Keratinocyte (primary cell): ENCODE data around the gene OR2F1. TPM values are rescaled to one million over a fixed set of nuclear protein-coding genes. Genes with fewer than 3 reads are reported as not detected.

Source experiments
- DNase-seq: peaks from one replicate; pipeline ENCODE4 v3.0.0-alpha.2; 2011; ENCODE audit warnings: low read depth, missing footprints, low spot score
- FAIRE-seq: peaks from 2 replicates; lab custom pipeline; 2011; peaks lifted over from hg19 to GRCh38; lab: Jason Lieb, UNC
- H2AFZ ChIP-seq: 2 replicates; pipeline ENCODE4 v1.6.0; 2012; ENCODE audit warnings: low read length, control low read depth, inconsistent platforms; ENCODE audit not compliant: control insufficient read depth
- H3K27ac ChIP-seq: 2 replicates; pipeline ENCODE4 v1.5.1; 2011; ENCODE audit warnings: low read length; ENCODE audit not compliant: control insufficient read depth, insufficient read depth
- H3K27me3 ChIP-seq: 3 replicates; pipeline ENCODE4 v1.6.0; 2011; ENCODE audit warnings: low read length; ENCODE audit not compliant: control insufficient read depth, insufficient read depth; ENCODE audit errors: extremely low read depth
- H3K36me3 ChIP-seq, 2 experiments: 2 replicates in 1 of 2; 3 replicates in 1 of 2; pipeline ENCODE4 v1.5.1; 2011; ENCODE audit warnings: low read length in 2 of 2, mild to moderate bottlenecking in 1 of 2; ENCODE audit not compliant: control insufficient read depth in 2 of 2, insufficient read depth in 2 of 2; ENCODE audit errors: extremely low read depth in 1 of 2
- H3K4me1 ChIP-seq: 3 replicates; pipeline ENCODE4 v1.5.1; 2011; ENCODE audit warnings: low read length; ENCODE audit not compliant: control insufficient read depth, insufficient read depth; ENCODE audit errors: extremely low read depth
- H3K4me2 ChIP-seq: 3 replicates; pipeline ENCODE4 v1.6.0; 2011; ENCODE audit warnings: low read depth, low read length; ENCODE audit not compliant: control insufficient read depth, insufficient read depth; ENCODE audit errors: extremely low read depth
- H3K4me3 ChIP-seq, 3 experiments: fragments of 200-600 bp in 1 of 3; sonication (generic) in 1 of 3; 2 replicates in 2 of 3; 3 replicates in 1 of 3; pipeline ENCODE4 v1.5.1; 2011 to 2016; ENCODE audit warnings: low read length in 3 of 3, mild to moderate bottlenecking in 3 of 3, control low read depth in 2 of 3, inconsistent platforms in 1 of 3, low read depth in 1 of 3, mixed read lengths in 1 of 3, mixed run types in 1 of 3, moderate library complexity in 1 of 3; ENCODE audit not compliant: control insufficient read depth in 2 of 3, insufficient read depth in 2 of 3; ENCODE audit errors: extremely low read depth in 1 of 3
- H3K79me2 ChIP-seq: 2 replicates; pipeline ENCODE4 v1.6.0; 2012; ENCODE audit warnings: low read length; ENCODE audit not compliant: control insufficient read depth, insufficient read depth
- H3K9ac ChIP-seq: 3 replicates; pipeline ENCODE4 v1.6.0; 2011; ENCODE audit warnings: low read length; ENCODE audit not compliant: control insufficient read depth, insufficient read depth; ENCODE audit errors: extremely low read depth
- H3K9me1 ChIP-seq: 3 replicates; pipeline ENCODE4 v1.6.0; 2011; ENCODE audit warnings: low read length; ENCODE audit not compliant: control insufficient read depth, insufficient read depth; ENCODE audit errors: extremely low read depth
- H3K9me3 ChIP-seq: 2 replicates; pipeline ENCODE4 v1.5.1; 2012; ENCODE audit warnings: low read depth, low read length; ENCODE audit not compliant: control insufficient read depth
- H4K20me1 ChIP-seq: 3 replicates; pipeline ENCODE4 v1.6.0; 2011; ENCODE audit warnings: low read length; ENCODE audit not compliant: control insufficient read depth, insufficient read depth; ENCODE audit errors: extremely low read depth
- EZH2 ChIP-seq: IDR thresholded peaks from one replicate; pipeline ENCODE4 v1.6.1; 2012; ENCODE audit warnings: inconsistent platforms, mild to moderate bottlenecking, low read length, moderate library complexity
- dilution Hi-C: fragments of 300-500 bp; cut with MboI; formaldehyde crosslinking; loops from one replicate; pipeline ENCODE4 v1.7.0; 2020; ENCODE audit warnings: low sequenced_read_pairs; ENCODE audit not compliant: extremely low pct_ligation_motif_present
- polyA plus RNA-seq, 5 experiments: library from polyadenylated mRNA; depleted of rRNA in 3 of 5; stranded (reverse) in 3 of 5; stranded (forward) in 1 of 5; unstranded in 1 of 5; fragments of >200 nt; gene quantifications; 1 replicate in 1 of 5; 2 replicates in 3 of 5; 3 replicates in 1 of 5; pipeline versions ENCODE4 v1.2.1 to v1.2.3, GENCODE V29; 2011 to 2012; ENCODE audit warnings: missing spikeins in 2 of 5, low read depth in 1 of 5, low replicate concordance in 1 of 5
- TF ChIP-seq, protein P1 (sequence below), 3 experiments: IDR thresholded peaks in 1 of 3; conservative IDR thresholded peaks in 1 of 3; optimal IDR thresholded peaks in 1 of 3; 2 replicates in 2 of 3; 3 replicates in 1 of 3; pipeline versions ENCODE3 to v1.5.1; 2011; ENCODE audit warnings: low read length in 3 of 3, mild to moderate bottlenecking in 3 of 3, moderate library complexity in 2 of 3, control low read depth in 1 of 3, inconsistent platforms in 1 of 3; ENCODE audit not compliant: insufficient read depth in 2 of 3; ENCODE audit errors: extremely low read depth in 1 of 3

Gene OR2F1
- polyA plus RNA-seq, 1 donor (not counting 4 experiments of a cell fraction or from before 2014, with no cell fraction given) = not detected

DNA sequence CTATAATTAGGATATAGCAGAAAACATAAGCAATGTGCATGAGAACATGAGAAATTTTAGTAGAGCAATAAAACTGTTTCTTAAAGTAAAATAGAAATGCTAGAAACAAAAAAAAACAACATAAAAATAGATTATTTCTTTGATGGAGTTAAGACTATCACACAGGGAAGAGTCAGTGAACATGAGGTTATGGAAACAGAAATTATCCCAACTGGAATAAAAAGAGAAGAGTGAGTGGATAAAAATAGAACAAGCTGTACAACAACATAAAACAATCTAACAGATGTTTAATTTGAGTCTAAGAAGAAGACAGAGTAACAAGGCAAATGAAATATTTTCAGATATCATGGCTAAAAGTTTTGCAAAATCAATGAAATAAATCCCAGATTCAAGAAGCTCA lies 38.0 kb downstream of the OR2F1 start:
- Histone ChIP-seq H3K9ac (no peak overlapping the region), H3K27me3 (no peaks in the 10 kb centered on the region), H3K79me2 (no peaks in the 10 kb centered on the region), H3K4me3 (no peak overlapping the region), H3K9me3 (no peaks in the 10 kb centered on the region), H3K27ac (no peak overlapping the region), H4K20me1 (no peaks in the 10 kb centered on the region), H3K4me2 (no peak overlapping the region), H3K36me3 (no peaks in the 10 kb centered on the region), H3K9me1 (no peaks in the 10 kb centered on the region), H3K4me1 (no peaks in the 10 kb centered on the region), H2AFZ (no peak overlapping the region)
- TF ChIP-seq, protein P1, sequence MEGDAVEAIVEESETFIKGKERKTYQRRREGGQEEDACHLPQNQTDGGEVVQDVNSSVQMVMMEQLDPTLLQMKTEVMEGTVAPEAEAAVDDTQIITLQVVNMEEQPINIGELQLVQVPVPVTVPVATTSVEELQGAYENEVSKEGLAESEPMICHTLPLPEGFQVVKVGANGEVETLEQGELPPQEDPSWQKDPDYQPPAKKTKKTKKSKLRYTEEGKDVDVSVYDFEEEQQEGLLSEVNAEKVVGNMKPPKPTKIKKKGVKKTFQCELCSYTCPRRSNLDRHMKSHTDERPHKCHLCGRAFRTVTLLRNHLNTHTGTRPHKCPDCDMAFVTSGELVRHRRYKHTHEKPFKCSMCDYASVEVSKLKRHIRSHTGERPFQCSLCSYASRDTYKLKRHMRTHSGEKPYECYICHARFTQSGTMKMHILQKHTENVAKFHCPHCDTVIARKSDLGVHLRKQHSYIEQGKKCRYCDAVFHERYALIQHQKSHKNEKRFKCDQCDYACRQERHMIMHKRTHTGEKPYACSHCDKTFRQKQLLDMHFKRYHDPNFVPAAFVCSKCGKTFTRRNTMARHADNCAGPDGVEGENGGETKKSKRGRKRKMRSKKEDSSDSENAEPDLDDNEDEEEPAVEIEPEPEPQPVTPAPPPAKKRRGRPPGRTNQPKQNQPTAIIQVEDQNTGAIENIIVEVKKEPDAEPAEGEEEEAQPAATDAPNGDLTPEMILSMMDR (optimal IDR thresholded peaks at IDR 0.05 in 1 of 3, IDR thresholded peaks at IDR 0.05 in 1 of 3, conservative IDR thresholded peaks at IDR 0.05 in 1 of 3; ENCODE audit: extremely low read depth in 1 of 3, insufficient read depth in 2 of 3, low read length in 3 of 3) = no peak
- no peak for TF ChIP-seq EZH2
- DNase-seq (no peak), FAIRE-seq (no peak)
- dilution Hi-C loops = no loop called here

DNA sequence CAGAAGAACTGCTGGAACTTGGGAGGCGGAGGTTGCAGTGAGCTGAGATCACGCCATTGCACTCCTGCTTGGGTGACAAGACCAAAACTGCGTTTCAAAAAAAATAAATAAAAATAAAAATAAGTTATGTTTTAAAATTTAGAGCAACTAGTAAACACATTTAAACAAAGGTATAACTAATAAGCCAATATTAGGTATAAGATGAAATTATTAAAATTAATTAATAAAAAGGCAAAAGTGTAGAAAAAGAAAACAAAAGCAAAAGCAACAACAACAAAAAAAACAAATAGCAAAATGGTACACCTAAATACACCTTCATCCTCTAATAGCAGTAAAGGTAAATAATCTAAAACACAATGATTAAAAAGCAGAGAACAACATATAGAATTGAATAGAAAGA lies 39.3 kb downstream of the OR2F1 start:
- no peak for TF ChIP-seq EZH2
- TF ChIP-seq, protein P1 (optimal IDR thresholded peaks at IDR 0.05 in 1 of 3, IDR thresholded peaks at IDR 0.05 in 1 of 3, conservative IDR thresholded peaks at IDR 0.05 in 1 of 3; ENCODE audit: extremely low read depth in 1 of 3, insufficient read depth in 2 of 3, low read length in 3 of 3) = no peak
- H3K27me3 ChIP-seq = no peaks in the 10 kb centered on the region
- no peaks in the 10 kb centered on the region for H3K79me2 ChIP-seq
- no peak overlapping the region for H3K4me2 ChIP-seq
- FAIRE-seq = no peak
- no peaks in the 10 kb centered on the region for H4K20me1 ChIP-seq
- no peak overlapping the region for H3K27ac ChIP-seq
- no peaks in the 10 kb centered on the region for H3K9me3 ChIP-seq
- no peak for DNase-seq
- no peaks in the 10 kb centered on the region for H3K4me1 ChIP-seq
- no peaks in the 10 kb centered on the region for H3K9me1 ChIP-seq
- H3K36me3 ChIP-seq = no peaks in the 10 kb centered on the region
- no peak overlapping the region for H2AFZ ChIP-seq
- dilution Hi-C loops = no loop called here
- no peak overlapping the region for H3K9ac ChIP-seq
- no peak overlapping the region for H3K4me3 ChIP-seq
